Neuronal stem cell (in vitro differentiated cells): Measurements from ENCODE around the gene ZMIZ1. TPM values are rescaled to one million over a fixed set of nuclear protein-coding genes. Genes with fewer than 3 reads are reported as not detected.
A peak's percentile ranks its signal among the peaks of the same experiment; 100 is the strongest.

Experiments used
- DNase-seq: peaks from one replicate; pipeline ENCODE4 v3.0.0-alpha.2; 2013; ENCODE audit warnings: low spot score
- H2AFZ ChIP-seq: one replicate; pipeline ENCODE4 v1.6.1; 2013; ENCODE audit warnings: mild to moderate bottlenecking, low read length, inconsistent platforms
- H2AK5ac ChIP-seq: 2 replicates; pipeline ENCODE4 v1.6.1; 2013; ENCODE audit warnings: low read depth, mild to moderate bottlenecking, inconsistent platforms, low read length, moderate library complexity, mixed read lengths
- H2BK120ac ChIP-seq: 2 replicates; pipeline ENCODE4 v1.6.1; 2013; ENCODE audit warnings: low read depth, mild to moderate bottlenecking, inconsistent platforms, low read length, moderate library complexity, mixed read lengths
- H2BK12ac ChIP-seq: one replicate; pipeline ENCODE4 v1.6.1; 2013; ENCODE audit warnings: low read length, inconsistent platforms
- H2BK15ac ChIP-seq: 2 replicates; pipeline ENCODE4 v1.6.1; 2013; ENCODE audit warnings: mild to moderate bottlenecking, low read length, inconsistent platforms, mixed read lengths
- H2BK5ac ChIP-seq: one replicate; pipeline ENCODE4 v1.6.1; 2013; ENCODE audit warnings: inconsistent platforms, mild to moderate bottlenecking, low read length, moderate library complexity
- H3K14ac ChIP-seq: one replicate; pipeline ENCODE4 v1.6.1; 2013; ENCODE audit warnings: low read length, inconsistent platforms
- H3K18ac ChIP-seq: 2 replicates; pipeline ENCODE4 v1.6.1; 2013; ENCODE audit warnings: low read length, inconsistent platforms
- H3K23ac ChIP-seq: 2 replicates; pipeline ENCODE4 v1.6.1; 2013; ENCODE audit warnings: low read depth, mild to moderate bottlenecking, mixed read lengths, low read length, inconsistent platforms; ENCODE audit not compliant: poor library complexity
- H3K27ac ChIP-seq: replicated peaks from 3 replicates; pipeline ENCODE4 v1.5.1; 2013; ENCODE audit warnings: low read length, inconsistent platforms
- H3K27me3 ChIP-seq, 3 experiments: 2 replicates each; pipeline ENCODE4 v1.6.1; 2013; ENCODE audit warnings: low read length in 3 of 3, mild to moderate bottlenecking in 2 of 3, inconsistent platforms in 1 of 3, low read depth in 1 of 3, mixed read lengths in 1 of 3, moderate library complexity in 1 of 3; ENCODE audit not compliant: control insufficient read depth in 3 of 3, insufficient read depth in 3 of 3
- H3K36me3 ChIP-seq, 2 donors: replicated peaks in 1 of 2; 2 replicates each; pipeline ENCODE4 v1.6.1; 2013; ENCODE audit warnings: low read length in 2 of 2; ENCODE audit not compliant: control insufficient read depth in 2 of 2, insufficient read depth in 2 of 2
- H3K4ac ChIP-seq: 2 replicates; pipeline ENCODE4 v1.6.1; 2013; ENCODE audit warnings: inconsistent platforms, mild to moderate bottlenecking, low read length, moderate library complexity
- H3K4me1 ChIP-seq, 2 donors: 1 replicate in 1 of 2; 2 replicates in 1 of 2; pipeline ENCODE4 v1.6.1; 2013; ENCODE audit warnings: low read length in 2 of 2, low read depth in 1 of 2; ENCODE audit not compliant: control insufficient read depth in 2 of 2, insufficient read depth in 1 of 2
- H3K4me2 ChIP-seq: one replicate; pipeline ENCODE4 v1.6.1; 2013; ENCODE audit warnings: mild to moderate bottlenecking, low read length, inconsistent platforms; ENCODE audit not compliant: insufficient read depth, poor library complexity, severe bottlenecking
- H3K4me3 ChIP-seq, 2 donors: 2 replicates each; pipeline ENCODE4 v1.5.1; 2013; ENCODE audit warnings: low read length in 2 of 2, mild to moderate bottlenecking in 2 of 2, inconsistent platforms in 1 of 2, moderate library complexity in 1 of 2
- H3K79me1 ChIP-seq: one replicate; pipeline ENCODE4 v1.6.1; 2013; ENCODE audit warnings: low read depth, mild to moderate bottlenecking, inconsistent platforms, low read length, moderate library complexity
- H3K9ac ChIP-seq: one replicate; pipeline ENCODE4 v1.6.1; 2013; ENCODE audit warnings: mild to moderate bottlenecking, low read depth, low read length, inconsistent platforms; ENCODE audit not compliant: poor library complexity
- H3K9me3 ChIP-seq, 2 donors: replicated peaks in 1 of 2; 2 replicates each; pipeline versions ENCODE3 to v1.6.1; 2013; ENCODE audit warnings: low read length in 2 of 2, mild to moderate bottlenecking in 2 of 2, inconsistent platforms in 1 of 2, low read depth in 1 of 2, mixed read lengths in 1 of 2, moderate library complexity in 1 of 2; ENCODE audit not compliant: control insufficient read depth in 2 of 2, insufficient read depth in 1 of 2
- H4K8ac ChIP-seq: one replicate; pipeline ENCODE4 v1.6.1; 2013; ENCODE audit warnings: low read depth, mild to moderate bottlenecking, inconsistent platforms, low read length, moderate library complexity
- H4K91ac ChIP-seq: one replicate; pipeline ENCODE4 v1.6.1; 2013; ENCODE audit warnings: low read length, low read depth, mild to moderate bottlenecking, inconsistent platforms; ENCODE audit not compliant: poor library complexity
- WGBS, 2 donors: extraction: QIAGEN DNeasy Blood & Tissue Kit; methylation state at CpG; one replicate each; pipeline ENCODE4 v1.1.7; 2013; ENCODE audit warnings: missing lambda C conversion rate in 2 of 2, mixed read lengths in 1 of 2; ENCODE audit not compliant: insufficient read length in 2 of 2, insufficient replicate concordance in 1 of 2; ENCODE audit errors: extremely low coverage in 2 of 2; 5-methylcytosine and 5-hydroxymethylcytosine counted together
- polyA plus RNA-seq, 2 experiments: library from polyadenylated mRNA; stranded (reverse); fragments of 200-250 nt; gene quantifications; one replicate each; pipeline ENCODE4 v1.2.3, GENCODE V29; 2013

The ZMIZ1 gene, protein sequence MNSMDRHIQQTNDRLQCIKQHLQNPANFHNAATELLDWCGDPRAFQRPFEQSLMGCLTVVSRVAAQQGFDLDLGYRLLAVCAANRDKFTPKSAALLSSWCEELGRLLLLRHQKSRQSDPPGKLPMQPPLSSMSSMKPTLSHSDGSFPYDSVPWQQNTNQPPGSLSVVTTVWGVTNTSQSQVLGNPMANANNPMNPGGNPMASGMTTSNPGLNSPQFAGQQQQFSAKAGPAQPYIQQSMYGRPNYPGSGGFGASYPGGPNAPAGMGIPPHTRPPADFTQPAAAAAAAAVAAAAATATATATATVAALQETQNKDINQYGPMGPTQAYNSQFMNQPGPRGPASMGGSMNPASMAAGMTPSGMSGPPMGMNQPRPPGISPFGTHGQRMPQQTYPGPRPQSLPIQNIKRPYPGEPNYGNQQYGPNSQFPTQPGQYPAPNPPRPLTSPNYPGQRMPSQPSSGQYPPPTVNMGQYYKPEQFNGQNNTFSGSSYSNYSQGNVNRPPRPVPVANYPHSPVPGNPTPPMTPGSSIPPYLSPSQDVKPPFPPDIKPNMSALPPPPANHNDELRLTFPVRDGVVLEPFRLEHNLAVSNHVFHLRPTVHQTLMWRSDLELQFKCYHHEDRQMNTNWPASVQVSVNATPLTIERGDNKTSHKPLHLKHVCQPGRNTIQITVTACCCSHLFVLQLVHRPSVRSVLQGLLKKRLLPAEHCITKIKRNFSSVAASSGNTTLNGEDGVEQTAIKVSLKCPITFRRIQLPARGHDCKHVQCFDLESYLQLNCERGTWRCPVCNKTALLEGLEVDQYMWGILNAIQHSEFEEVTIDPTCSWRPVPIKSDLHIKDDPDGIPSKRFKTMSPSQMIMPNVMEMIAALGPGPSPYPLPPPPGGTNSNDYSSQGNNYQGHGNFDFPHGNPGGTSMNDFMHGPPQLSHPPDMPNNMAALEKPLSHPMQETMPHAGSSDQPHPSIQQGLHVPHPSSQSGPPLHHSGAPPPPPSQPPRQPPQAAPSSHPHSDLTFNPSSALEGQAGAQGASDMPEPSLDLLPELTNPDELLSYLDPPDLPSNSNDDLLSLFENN
- polyA plus RNA-seq (2013, experiment 1 of 2) = 21.6 TPM
- polyA plus RNA-seq (2013, experiment 2 of 2) = 24.3 TPM

DNA sequence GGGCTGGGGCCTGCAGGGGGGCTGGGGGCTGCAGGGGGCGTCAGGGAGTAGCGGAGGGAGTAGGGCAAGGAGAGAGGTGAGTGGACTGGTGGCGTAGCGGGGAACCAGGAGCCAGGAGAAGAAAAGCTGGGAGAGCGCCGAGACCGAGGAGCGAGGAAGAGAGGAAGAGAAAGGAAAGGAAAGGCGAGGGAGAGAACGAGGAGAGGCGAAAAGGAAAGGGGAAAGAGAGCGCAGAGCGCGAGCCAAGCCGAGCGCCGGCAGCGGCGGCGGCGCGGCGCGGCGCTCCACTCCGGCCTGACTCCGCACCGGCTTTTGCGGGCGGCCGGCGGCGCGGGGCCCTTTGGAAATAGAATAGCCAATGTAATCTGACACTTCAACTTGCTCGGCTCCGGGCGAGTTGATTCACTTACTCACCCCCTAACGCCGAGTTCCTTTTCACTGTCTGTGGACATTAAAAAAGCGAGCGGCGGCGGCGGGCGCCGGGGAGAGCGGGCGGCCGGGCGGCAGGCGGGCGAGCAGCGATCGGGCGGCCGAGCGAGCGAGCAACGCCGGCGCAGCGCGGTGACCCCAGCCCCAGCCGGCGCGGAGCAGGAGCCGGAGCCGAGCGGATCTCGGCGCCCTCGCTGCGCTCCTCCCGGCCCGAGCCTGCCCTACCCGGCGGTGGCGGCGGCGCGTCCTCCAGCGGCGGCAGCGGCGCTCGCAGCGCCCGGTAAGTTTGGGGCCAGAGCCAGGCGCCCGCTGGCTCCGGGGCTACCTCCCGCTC lies at the start of gene ZMIZ1:
Gene ZMIZ1 (plus strand): TSS at position 405 of the 763 bp plus-strand sequence. CDS start 132,667 bp downstream, outside the sequence.
- WGBS, 2 donors = no CpG with 5 or more reads among the region's 92 CpGs

DNA sequence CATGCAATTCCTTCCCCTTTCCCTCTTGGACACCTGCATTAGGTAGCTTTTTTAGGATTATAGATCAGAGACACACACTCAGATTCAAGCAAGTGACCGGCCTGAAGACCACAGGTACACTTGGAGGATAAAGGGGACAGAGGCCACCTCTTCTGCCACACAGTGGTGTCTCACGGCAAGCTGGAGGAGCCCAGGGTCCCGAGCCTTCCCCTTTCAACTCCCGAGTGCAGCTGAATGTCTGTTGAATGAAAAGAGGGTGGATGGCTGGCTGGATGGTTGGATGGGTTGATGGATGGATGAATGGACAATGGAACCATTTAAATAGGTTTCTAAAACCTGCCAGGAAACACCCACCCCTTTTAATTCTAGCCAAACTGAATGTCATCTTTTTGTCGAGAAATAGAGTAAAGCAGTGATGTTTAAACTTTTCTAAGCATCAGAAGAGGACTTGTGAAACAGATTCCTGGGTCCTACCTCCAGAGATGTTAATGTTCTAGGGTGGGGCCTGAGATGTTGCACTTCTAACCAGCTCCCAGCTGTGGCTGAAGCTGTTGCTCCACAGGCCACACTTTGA lies 49.2 kb upstream of the ZMIZ1 start:
- no peak overlapping the region for H2BK120ac ChIP-seq
- H3K4me2 ChIP-seq = no peak overlapping the region
- no peak overlapping the region for H4K91ac ChIP-seq
- no peaks in the 10 kb centered on the region for H3K79me1 ChIP-seq
- no peaks in the 10 kb centered on the region for H3K9me3 ChIP-seq
- no peak overlapping the region for H3K9ac ChIP-seq
- no peak overlapping the region for H2BK12ac ChIP-seq
- no peak overlapping the region for H3K23ac ChIP-seq
- peak overlapping the region; percentile 48 for H3K18ac ChIP-seq
- H2BK5ac ChIP-seq = no peak overlapping the region
- no peak overlapping the region for H2AFZ ChIP-seq
- H3K4me1 ChIP-seq = peaks cover 4 to 6% of the 10 kb centered on the region in 2 donors
- no peak for DNase-seq
- no peak overlapping the region for H4K8ac ChIP-seq
- no peaks in the 10 kb centered on the region for H3K36me3 ChIP-seq
- H2AK5ac ChIP-seq = no peak overlapping the region
- no CpG with 5 or more reads among the region's 5 CpGs for WGBS, 2 donors
- peaks cover 0 to 11% (median 3%) of the 10 kb centered on the region in 3 experiments for H3K27me3 ChIP-seq
- no peak overlapping the region for H3K4ac ChIP-seq
- no peak overlapping the region for H3K14ac ChIP-seq
- H3K27ac ChIP-seq = no peak overlapping the region
- no peak overlapping the region for H2BK15ac ChIP-seq
- H3K4me3 ChIP-seq = no peak overlapping the region

More for the DNA sequence above, at the start of gene ZMIZ1:
- H2BK120ac ChIP-seq = peak within 1 kb of the TSS; percentile 93
- H3K4me3 ChIP-seq = peak within 1 kb of the TSS; percentile 76 to 90
- peak within 1 kb of the TSS; percentile 99 for H3K18ac ChIP-seq
- H3K79me1 ChIP-seq = peaks cover 15% of the 10 kb centered on the region
- peak within 1 kb of the TSS; percentile 91 for H2BK15ac ChIP-seq
- H3K4ac ChIP-seq = no peak within 1 kb of the TSS
- peak; percentile 89 for DNase-seq
- peak within 1 kb of the TSS; percentile 99 for H2AFZ ChIP-seq
- H3K9me3 ChIP-seq = no peaks in the 10 kb centered on the region
- H3K9ac ChIP-seq = peak within 1 kb of the TSS; percentile 98
- H3K4me2 ChIP-seq = peak within 1 kb of the TSS; percentile 99
- peaks cover 0 to under 1% of the 10 kb centered on the region in 2 donors for H3K36me3 ChIP-seq
- peak within 1 kb of the TSS; percentile 80 for H3K23ac ChIP-seq
- H3K4me1 ChIP-seq = peaks cover 19 to 41% of the 10 kb centered on the region in 2 donors
- peak within 1 kb of the TSS; percentile 78 for H2AK5ac ChIP-seq
- H4K91ac ChIP-seq = no peak within 1 kb of the TSS
- H3K27ac ChIP-seq = peak within 1 kb of the TSS; percentile 93
- H2BK5ac ChIP-seq = peak within 1 kb of the TSS; percentile 84
- peak within 1 kb of the TSS; percentile 94 for H2BK12ac ChIP-seq
- H3K27me3 ChIP-seq = peaks cover 0 to 2% (median 0%) of the 10 kb centered on the region in 3 experiments
- no peak within 1 kb of the TSS for H3K14ac ChIP-seq
- H4K8ac ChIP-seq = no peak within 1 kb of the TSS

- Histone ChIP-seq H3K14ac (no peak overlapping the region), H3K9ac (no peak overlapping the region), H3K79me1 (no peaks in the 10 kb centered on the region), H4K91ac (no peak overlapping the region), H3K18ac (no peak overlapping the region), H4K8ac (no peak overlapping the region), H3K4me2 (no peak overlapping the region), H3K4me3 (no peak overlapping the region), H3K4ac (no peak overlapping the region), H3K4me1 (peaks cover 5 to 9% of the 10 kb centered on the region in 2 donors), H2AFZ (no peak overlapping the region), H2BK120ac (no peak overlapping the region), H3K27me3 (peaks cover 0 to 11% (median 0%) of the 10 kb centered on the region in 3 experiments), H2BK12ac (no peak overlapping the region), H3K9me3 (no peaks in the 10 kb centered on the region), H2AK5ac (no peak overlapping the region), H2BK15ac (no peak overlapping the region), H3K27ac (no peak overlapping the region), H3K36me3 (no peaks in the 10 kb centered on the region), H3K23ac (no peak overlapping the region), H2BK5ac (no peak overlapping the region)
- DNase-seq = no peak
- WGBS, 2 donors = no CpG with 5 or more reads among the region's 5 CpGs
Measured at GRCh38 chr10:79020015-79020491, 48.7 kb upstream of the ZMIZ1 start.
